Ramos (cell line): ENCODE measurements around the gene KDM8.
"Not testable (repeated sequence)": the region's sequence is repeated elsewhere in the genome, so short reads cannot be mapped to it uniquely, and the experiment has no call there.

ENCODE experiments used
- in situ Hi-C: fragments of 300-500 bp; cut with MboI; formaldehyde crosslinking; loops from one replicate; pipeline ENCODE4 v1.14.3; 2022; ENCODE audit warnings: low sequenced_read_pairs; ENCODE audit not compliant: unreplicated experiment

The KDM8 gene

DNA sequence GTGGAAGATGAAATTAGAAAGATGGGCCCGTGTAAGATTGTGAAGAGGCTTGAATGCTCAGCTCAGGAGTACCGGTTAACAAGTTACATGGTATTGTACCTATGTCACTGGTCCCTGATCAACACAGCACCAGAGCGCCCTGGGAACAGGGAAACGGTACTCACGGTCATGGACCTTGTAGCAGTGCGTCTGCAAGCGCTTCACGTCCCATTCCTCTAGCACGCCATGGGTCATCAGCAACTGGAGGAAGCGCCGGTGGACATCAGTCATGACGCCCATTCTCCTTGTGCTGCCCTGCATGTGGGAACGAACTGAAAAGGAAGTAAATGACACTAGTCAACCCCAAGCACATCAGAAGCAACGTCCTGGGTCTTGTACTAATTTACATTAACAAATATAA, 53.9 kb downstream of the KDM8 start:
- in situ Hi-C loops: no loop called here

DNA sequence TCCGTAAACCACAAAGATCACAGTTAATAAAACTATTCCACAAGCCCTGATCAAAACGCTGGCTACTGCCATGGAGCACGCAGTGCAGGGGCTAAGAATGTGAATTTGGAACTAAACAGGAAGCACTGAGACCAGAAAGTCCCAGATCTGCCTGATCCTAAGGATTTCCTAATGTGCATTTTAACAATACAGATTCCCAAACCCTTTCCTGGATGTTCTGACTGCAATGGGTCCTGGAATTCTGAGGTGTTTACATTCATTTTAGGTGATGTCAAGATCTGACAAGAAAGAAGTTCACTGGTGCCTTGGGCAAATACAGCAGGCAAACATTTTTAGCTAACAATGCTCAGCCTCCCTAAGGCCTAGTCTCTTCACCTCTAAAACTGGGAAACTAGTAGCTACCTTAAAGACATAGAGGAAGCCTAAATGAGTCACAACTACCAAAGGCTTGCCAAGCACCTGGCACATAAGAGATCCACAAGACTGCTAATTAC, 55.0 kb downstream of the KDM8 start:
- in situ Hi-C loops: no loop called here

GRCh38 chr16:27259710-27260109, 56.4 kb downstream of the KDM8 start:
- in situ Hi-C loops: no loop called here

DNA sequence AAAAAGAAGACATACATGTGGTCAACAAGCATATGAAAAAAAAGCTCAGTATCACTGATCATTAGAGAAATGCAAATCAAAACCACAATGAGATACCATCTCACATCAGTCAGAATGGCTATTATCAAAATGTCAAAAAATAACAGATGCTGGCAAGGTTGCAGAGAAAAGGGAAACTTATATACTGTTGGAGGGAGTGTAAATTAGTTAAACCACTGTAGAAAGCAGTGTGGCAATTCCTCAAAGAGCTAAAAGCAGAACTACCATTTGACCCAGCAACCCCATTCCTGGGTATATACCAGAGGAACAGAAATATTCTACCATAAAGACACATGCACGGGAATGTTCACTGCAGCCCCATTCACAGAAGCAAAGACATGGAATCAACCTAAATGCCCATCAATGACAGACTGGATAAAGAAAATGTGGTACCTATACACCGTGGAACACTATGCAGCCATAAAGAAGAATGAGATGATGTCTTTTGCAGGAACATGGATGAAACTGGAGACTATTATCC, 59.6 kb downstream of the KDM8 start:
- in situ Hi-C loops: not testable (repeated sequence)

DNA sequence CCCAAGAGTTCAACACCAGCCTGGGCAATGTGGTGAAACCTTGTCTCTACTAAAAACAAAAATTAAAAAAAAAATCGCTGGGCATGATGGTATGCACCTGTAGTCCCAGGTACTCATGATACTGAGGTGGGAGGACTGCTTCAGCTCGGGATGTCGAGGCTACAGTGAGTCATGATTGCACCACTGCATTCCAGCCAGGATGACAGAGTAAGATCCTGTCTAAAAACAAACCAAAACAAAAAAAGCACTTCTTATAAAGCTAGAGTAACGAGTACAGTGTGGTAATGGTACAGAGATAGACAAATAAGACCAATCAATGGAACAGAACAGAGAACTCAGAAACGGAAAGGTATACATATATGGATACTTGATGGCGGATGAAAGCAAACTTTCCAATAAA, 60.8 kb downstream of the KDM8 start:
- in situ Hi-C loops: no loop called here

DNA sequence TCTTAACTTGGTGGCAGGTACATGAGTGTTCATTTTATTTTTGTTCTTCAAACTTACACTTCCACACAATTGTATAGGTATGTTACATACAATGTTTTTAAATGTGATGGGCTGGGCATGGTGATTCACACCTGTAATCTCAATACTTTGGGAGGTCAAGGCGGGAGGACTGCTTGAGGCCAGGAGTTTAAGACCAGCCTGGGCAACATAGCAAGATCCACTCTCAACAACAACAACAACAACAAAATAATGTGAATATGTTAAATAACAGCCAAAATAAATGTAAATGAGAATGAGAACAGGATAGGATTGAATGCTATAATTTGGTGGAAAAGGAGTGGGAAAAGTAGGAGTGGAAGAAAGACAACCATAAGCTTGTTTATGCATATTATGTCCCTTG, 62.7 kb downstream of the KDM8 start:
- in situ Hi-C loops: no loop called here

DNA sequence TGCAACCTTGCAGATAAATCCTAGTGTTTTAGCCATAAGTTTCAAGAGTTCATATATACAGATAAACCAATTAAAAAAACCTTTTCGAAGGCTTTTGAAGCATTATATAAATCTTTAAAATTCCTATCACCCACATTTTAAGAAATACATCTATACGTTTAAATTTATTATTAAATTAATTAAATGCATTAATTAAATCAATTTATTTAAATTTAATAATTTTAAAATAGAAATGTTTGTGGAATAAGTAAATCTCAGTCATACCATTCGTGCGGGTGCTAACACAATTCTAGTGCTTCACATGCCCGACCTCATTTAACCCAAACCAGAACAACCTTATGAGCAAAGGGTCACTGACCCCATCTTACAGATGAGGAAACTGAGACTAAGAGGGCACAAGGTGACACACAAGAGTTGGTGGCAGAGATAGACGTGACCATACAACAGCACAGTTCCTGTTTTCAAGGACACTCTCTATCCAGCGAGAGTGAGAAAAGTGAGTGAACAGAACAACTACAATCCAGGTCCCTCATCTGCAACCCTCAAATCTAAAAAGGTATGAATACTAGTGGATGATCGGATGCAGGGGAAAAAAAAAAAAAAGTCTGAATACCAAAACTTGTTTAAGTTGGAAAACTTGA, 63.8 kb downstream of the KDM8 start:
- in situ Hi-C loops: no loop called here

GRCh38 chr16:27268376-27269299, 65.3 kb downstream of the KDM8 start, which contains the start of gene NSMCE1:
TSS of gene NSMCE1 (minus strand) at chr16:27268772. CDS start at chr16:27257570, 11,202 bp downstream.
- in situ Hi-C loops: no loop called here

GRCh38 chr16:27269300-27270150, 66.2 kb downstream of the KDM8 start:
- in situ Hi-C loops: no loop called here

DNA sequence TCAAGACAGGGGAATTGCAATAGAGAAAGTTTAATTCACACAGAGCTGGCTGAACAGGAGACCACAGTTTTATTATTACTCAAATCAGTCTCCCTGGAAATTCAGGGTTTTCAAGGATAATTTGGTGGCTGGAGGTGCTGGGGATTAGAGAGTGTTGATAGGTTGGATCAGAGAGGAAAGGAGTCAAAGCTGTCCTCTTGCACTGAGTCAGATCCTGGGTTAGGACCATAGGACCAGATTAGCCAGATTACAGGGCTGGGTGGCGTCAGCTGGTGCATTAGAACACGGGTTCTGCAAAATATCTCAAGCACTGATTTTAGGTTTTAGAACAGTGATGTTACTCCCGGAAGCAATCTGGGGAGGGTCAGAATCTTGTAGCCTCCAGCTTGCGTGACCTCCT, 67.0 kb downstream of the KDM8 start:
- in situ Hi-C loops: no loop called here
